Dedifferentiated amniotic fluid mesenchymal stem cell (primary cell): ENCODE data around the gene BLM.

ENCODE experiments used
- DNase-seq: peaks from one replicate; pipeline ENCODE4 v3.0.0-alpha.2; 2016; ENCODE audit errors: extremely low spot score

The BLM gene

GRCh38 chr15:90790057-90790456 is 72.9 kb downstream of the BLM start:
- no peak for DNase-seq

GRCh38 chr15:90790561-90790960 is 73.4 kb downstream of the BLM start:
- no peak for DNase-seq

- DNase-seq = no peak
Observed at GRCh38 chr15:90794538-90794937, 77.4 kb downstream of the BLM start.

- DNase-seq = no peak
Observed at GRCh38 chr15:90799639-90800170, 82.6 kb downstream of the BLM start.

GRCh38 chr15:90801803-90802202 is 84.7 kb downstream of the BLM start:
- no peak for DNase-seq

- no peak for DNase-seq
Observed at GRCh38 chr15:90807074-90807785, 90.1 kb downstream of the BLM start.

- DNase-seq = no peak
Observed at GRCh38 chr15:90807786-90808086, 90.6 kb downstream of the BLM start.

GRCh38 chr15:90808517-90809235 is 91.5 kb downstream of the BLM start:
- no peak for DNase-seq

GRCh38 chr15:90809536-90809935 is 92.4 kb downstream of the BLM start:
- no peak for DNase-seq

- DNase-seq = no peak
Observed at GRCh38 chr15:90810354-90810753, 93.2 kb downstream of the BLM start.

GRCh38 chr15:90812171-90812957 is 95.2 kb downstream of the BLM start:
- DNase-seq = no peak

- DNase-seq = no peak
Observed at GRCh38 chr15:90812958-90813265, 95.8 kb downstream of the BLM start.

- DNase-seq = no peak
Observed at GRCh38 chr15:90813796-90814190, 96.6 kb downstream of the BLM start.

GRCh38 chr15:90814191-90814821 is 97.2 kb downstream of the BLM start:
- no peak for DNase-seq

- DNase-seq = no peak
Observed at GRCh38 chr15:90816401-90817116, 99.4 kb downstream of the BLM start.

GRCh38 chr15:90817117-90818057 is 100.2 kb downstream of the BLM start:
- DNase-seq = no peak

- no peak for DNase-seq
Observed at GRCh38 chr15:90818251-90819210, 101.4 kb downstream of the BLM start.

- DNase-seq = no peak
Observed at GRCh38 chr15:90819390-90819789, 102.2 kb downstream of the BLM start.

GRCh38 chr15:90819850-90820249 is 102.7 kb downstream of the BLM start:
- DNase-seq = no peak
